Activated CD4-positive, alpha-beta T cell treated with anti-CD3 and anti-CD28 coated beads, Interleukin-2, amount 50 U/mL, for 1 hour (primary cell): Measurements from ENCODE around the gene CDC42EP5.
"Not testable (repeated sequence)": the region's sequence is repeated elsewhere in the genome, so short reads cannot be mapped to it uniquely, and the experiment has no call there.

Source experiments
- DNase-seq: peaks from one replicate; pipeline ENCODE4 v3.0.0-alpha.2; 2020

Gene CDC42EP5

GRCh38 chr19:54461210-54461609, 11.9 kb downstream of the CDC42EP5 start:
- no peak for DNase-seq

- DNase-seq = no peak
Observed at GRCh38 chr19:54460230-54461005, 12.7 kb downstream of the CDC42EP5 start.

GRCh38 chr19:54459282-54460229, 13.5 kb downstream of the CDC42EP5 start:
- DNase-seq = no peak

- DNase-seq = no peak
Observed at GRCh38 chr19:54458648-54459281, 14.3 kb downstream of the CDC42EP5 start.

GRCh38 chr19:54457773-54458647, 15.1 kb downstream of the CDC42EP5 start:
- DNase-seq = no peak

GRCh38 chr19:54456423-54457373, 16.4 kb downstream of the CDC42EP5 start:
- DNase-seq = no peak

- DNase-seq = no peak
Observed at GRCh38 chr19:54455786-54456422, 17.2 kb downstream of the CDC42EP5 start.

- DNase-seq = no peak
Observed at GRCh38 chr19:54454781-54455675, 18.1 kb downstream of the CDC42EP5 start.

- DNase-seq = no peak
Observed at GRCh38 chr19:54453921-54454780, 18.9 kb downstream of the CDC42EP5 start.

- DNase-seq = no peak
Observed at GRCh38 chr19:54452626-54453025, 20.5 kb downstream of the CDC42EP5 start.

GRCh38 chr19:54451997-54452396, 21.1 kb downstream of the CDC42EP5 start:
- no peak for DNase-seq

GRCh38 chr19:54451331-54451871, 21.7 kb downstream of the CDC42EP5 start:
- DNase-seq = no peak

- no peak for DNase-seq
Observed at GRCh38 chr19:54449701-54450069, 23.4 kb downstream of the CDC42EP5 start.

GRCh38 chr19:54448774-54449700, 24.1 kb downstream of the CDC42EP5 start, which contains the start of gene LENG8:
TSS of gene LENG8 (plus strand) at chr19:54449199. CDS start at chr19:54451345, 2,146 bp downstream.
- DNase-seq = peak; percentile 96

- DNase-seq = peak; percentile 36
Observed at GRCh38 chr19:54448040-54448773, 24.9 kb downstream of the CDC42EP5 start.

GRCh38 chr19:54446349-54446748, 26.7 kb downstream of the CDC42EP5 start:
- not testable (repeated sequence) for DNase-seq
